Liver (tissue), 9 donors: ENCODE results near the gene GRPEL2. TPM values are rescaled to one million over a fixed set of nuclear protein-coding genes. Genes with fewer than 3 reads are reported as not detected.

Source experiments
- DNase-seq: peaks from one replicate; pipeline ENCODE4 v3.0.0-alpha.2; 2017; ENCODE audit warnings: low spot score
- H3K27ac ChIP-seq, 2 donors: one replicate each; pipeline ENCODE4 v1.7.0; 2013; ENCODE audit warnings: inconsistent platforms in 2 of 2, low read length in 2 of 2, control low read depth in 1 of 2, low read depth in 1 of 2, mild to moderate bottlenecking in 1 of 2
- H3K27me3 ChIP-seq, 4 donors: one replicate each; pipeline versions ENCODE4 v1.6.1 to v1.7.0; 2013; ENCODE audit warnings: low read length in 3 of 4, inconsistent platforms in 1 of 4, mild to moderate bottlenecking in 1 of 4, moderate library complexity in 1 of 4; ENCODE audit not compliant: control insufficient read depth in 4 of 4, insufficient read depth in 4 of 4
- H3K36me3 ChIP-seq, 4 donors: one replicate each; pipeline versions ENCODE4 v1.6.1 to v1.7.0; 2013; ENCODE audit warnings: low read length in 3 of 4, mild to moderate bottlenecking in 3 of 4, low read depth in 1 of 4, moderate library complexity in 1 of 4; ENCODE audit not compliant: control insufficient read depth in 4 of 4, insufficient read depth in 3 of 4
- H3K4me1 ChIP-seq, 4 donors: one replicate each; pipeline versions ENCODE4 v1.6.1 to v1.7.0; 2013; ENCODE audit warnings: low read length in 3 of 4, mild to moderate bottlenecking in 3 of 4, moderate library complexity in 1 of 4; ENCODE audit not compliant: control insufficient read depth in 4 of 4, insufficient read depth in 4 of 4
- H3K4me3 ChIP-seq, 3 donors: one replicate each; pipeline versions ENCODE4 v1.6.1 to v1.7.0; 2013; ENCODE audit warnings: low read length in 3 of 3, control low read depth in 1 of 3, low read depth in 1 of 3, mild to moderate bottlenecking in 1 of 3
- H3K9ac ChIP-seq, 2 donors: one replicate each; pipeline ENCODE4 v1.7.0; 2013; ENCODE audit warnings: low read length in 2 of 2, mild to moderate bottlenecking in 2 of 2, moderate library complexity in 2 of 2, control low read depth in 1 of 2, low read depth in 1 of 2
- H3K9me3 ChIP-seq, 4 donors: one replicate each; pipeline versions ENCODE4 v1.6.1 to v1.7.0; 2013; ENCODE audit warnings: low read length in 3 of 4; ENCODE audit not compliant: control insufficient read depth in 4 of 4
- EGR1 ChIP-seq, 2 donors: IDR thresholded peaks; 2 replicates each; pipeline ENCODE4 v1.6.1; 2016 to 2018; ENCODE audit warnings: antibody characterized with exemption in 2 of 2, low read depth in 2 of 2
- FOXA1 ChIP-seq: IDR thresholded peaks from 2 replicates; pipeline ENCODE4 v1.6.1; 2016; ENCODE audit warnings: antibody characterized with exemption
- FOXA2 ChIP-seq: IDR thresholded peaks from 2 replicates; pipeline ENCODE4 v1.6.1; 2016; ENCODE audit warnings: antibody characterized with exemption
- GABPA ChIP-seq, 2 donors: IDR thresholded peaks in 1 of 2; conservative IDR thresholded peaks in 1 of 2; 2 replicates each; pipeline ENCODE4 v1.6.1; 2016; ENCODE audit warnings: antibody characterized with exemption in 2 of 2, mild to moderate bottlenecking in 1 of 2, moderate library complexity in 1 of 2
- HNF4A ChIP-seq, 2 donors: conservative IDR thresholded peaks; 2 replicates each; pipeline ENCODE4 v1.6.1; 2016; ENCODE audit warnings: antibody characterized with exemption in 2 of 2, mild to moderate bottlenecking in 2 of 2
- HNF4G ChIP-seq: IDR thresholded peaks from 2 replicates; pipeline ENCODE4 v1.6.1; 2016; ENCODE audit warnings: antibody characterized with exemption
- JUND ChIP-seq, 2 donors: IDR thresholded peaks; 2 replicates each; pipeline ENCODE4 v1.6.1; 2016; ENCODE audit warnings: antibody characterized with exemption in 2 of 2
- NR2F2 ChIP-seq: IDR thresholded peaks from 2 replicates; pipeline ENCODE4 v1.6.1; 2016; ENCODE audit warnings: antibody characterized with exemption
- RAD21 ChIP-seq, 2 donors: IDR thresholded peaks; 2 replicates each; pipeline ENCODE4 v1.6.1; 2016; ENCODE audit warnings: antibody characterized with exemption in 2 of 2, mild to moderate bottlenecking in 2 of 2
- RXRA ChIP-seq, 2 donors: IDR thresholded peaks; 2 replicates each; pipeline ENCODE4 v1.6.1; 2017 to 2018; ENCODE audit warnings: antibody characterized with exemption in 2 of 2, mild to moderate bottlenecking in 1 of 2
- SP1 ChIP-seq: IDR thresholded peaks from 2 replicates; pipeline ENCODE4 v1.6.1; 2018; ENCODE audit warnings: antibody characterized with exemption, mild to moderate bottlenecking
- TAF1 ChIP-seq: conservative IDR thresholded peaks from 2 replicates; pipeline ENCODE4 v1.6.1; 2016; ENCODE audit warnings: antibody characterized with exemption, mild to moderate bottlenecking
- YY1 ChIP-seq: IDR thresholded peaks from 2 replicates; pipeline ENCODE4 v1.6.1; 2016; ENCODE audit warnings: antibody characterized with exemption, mild to moderate bottlenecking
- WGBS: extraction: QIAGEN DNeasy Blood & Tissue Kit; methylation state at CpG from one replicate; pipeline ENCODE4 v1.1.7; 2013; 5-methylcytosine and 5-hydroxymethylcytosine counted together
- polyA plus RNA-seq, 2 donors: library from polyadenylated mRNA; stranded (reverse) in 1 of 2; unstranded in 1 of 2; fragments of 200-250 nt in 1 of 2; fragments of >200 nt in 1 of 2; fragmentation: Nextera tagmentation in 1 of 2; extraction: Ambion mirVana in 1 of 2; gene quantifications; one replicate each; pipeline versions ENCODE4 v1.2.1 to v1.2.3, GENCODE V29; 2013 to 2015
- total RNA-seq, 2 donors: library from RNA; depleted of rRNA; stranded (reverse); fragments of >200 nt; gene quantifications; one replicate each; pipeline ENCODE4 v1.2.3, GENCODE V29; 2014
- TF ChIP-seq, protein P1 (sequence below): IDR thresholded peaks from 2 replicates; pipeline ENCODE4 v1.6.1; 2016; ENCODE audit warnings: antibody characterized with exemption, mild to moderate bottlenecking
- TF ChIP-seq, protein P2 (sequence below): IDR thresholded peaks from 2 replicates; pipeline ENCODE4 v1.6.1; 2016; ENCODE audit warnings: antibody characterized with exemption
- TF ChIP-seq, protein P3 (sequence below): IDR thresholded peaks from 2 replicates; pipeline ENCODE4 v1.6.1; 2016; ENCODE audit warnings: antibody characterized with exemption
- TF ChIP-seq, protein P4 (sequence below): fragments of 150-350 bp; IDR thresholded peaks from 2 replicates; pipeline ENCODE4 v1.5.1; 2017; ENCODE audit warnings: improper control_type of control experiment, low read depth, low read length; ENCODE audit not compliant: missing input control
- donor health status: healthy.
- donor health status: healthy.
- donor health status: healthy.
- donor health status: healthy.
- donor health status: healthy.

GRPEL2 gene
- total and polyA plus RNA-seq, 4 donors = 2.5 to 9.5 (median 4.8) TPM

DNA sequence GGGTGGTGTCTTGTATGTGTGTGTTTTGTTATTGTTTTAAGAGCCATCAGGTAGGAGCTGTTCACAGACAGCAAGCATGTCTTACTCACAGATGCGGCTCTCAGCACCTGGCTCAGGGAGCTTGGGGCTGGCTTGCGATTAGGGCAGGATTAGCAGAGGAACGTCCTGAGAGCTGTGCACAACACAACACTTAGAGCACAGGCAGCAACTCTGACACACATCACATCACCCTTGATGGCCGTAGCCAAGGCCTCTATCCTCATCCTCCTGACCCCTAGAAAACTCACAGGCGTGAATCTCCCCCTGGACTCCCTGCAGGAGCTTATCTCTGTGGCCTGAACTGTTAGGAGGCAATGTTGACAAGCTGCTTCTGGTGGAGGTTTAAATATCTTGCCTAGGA lies 40.9 kb downstream of the GRPEL2 start (continued):
- TF ChIP-seq, protein P1, sequence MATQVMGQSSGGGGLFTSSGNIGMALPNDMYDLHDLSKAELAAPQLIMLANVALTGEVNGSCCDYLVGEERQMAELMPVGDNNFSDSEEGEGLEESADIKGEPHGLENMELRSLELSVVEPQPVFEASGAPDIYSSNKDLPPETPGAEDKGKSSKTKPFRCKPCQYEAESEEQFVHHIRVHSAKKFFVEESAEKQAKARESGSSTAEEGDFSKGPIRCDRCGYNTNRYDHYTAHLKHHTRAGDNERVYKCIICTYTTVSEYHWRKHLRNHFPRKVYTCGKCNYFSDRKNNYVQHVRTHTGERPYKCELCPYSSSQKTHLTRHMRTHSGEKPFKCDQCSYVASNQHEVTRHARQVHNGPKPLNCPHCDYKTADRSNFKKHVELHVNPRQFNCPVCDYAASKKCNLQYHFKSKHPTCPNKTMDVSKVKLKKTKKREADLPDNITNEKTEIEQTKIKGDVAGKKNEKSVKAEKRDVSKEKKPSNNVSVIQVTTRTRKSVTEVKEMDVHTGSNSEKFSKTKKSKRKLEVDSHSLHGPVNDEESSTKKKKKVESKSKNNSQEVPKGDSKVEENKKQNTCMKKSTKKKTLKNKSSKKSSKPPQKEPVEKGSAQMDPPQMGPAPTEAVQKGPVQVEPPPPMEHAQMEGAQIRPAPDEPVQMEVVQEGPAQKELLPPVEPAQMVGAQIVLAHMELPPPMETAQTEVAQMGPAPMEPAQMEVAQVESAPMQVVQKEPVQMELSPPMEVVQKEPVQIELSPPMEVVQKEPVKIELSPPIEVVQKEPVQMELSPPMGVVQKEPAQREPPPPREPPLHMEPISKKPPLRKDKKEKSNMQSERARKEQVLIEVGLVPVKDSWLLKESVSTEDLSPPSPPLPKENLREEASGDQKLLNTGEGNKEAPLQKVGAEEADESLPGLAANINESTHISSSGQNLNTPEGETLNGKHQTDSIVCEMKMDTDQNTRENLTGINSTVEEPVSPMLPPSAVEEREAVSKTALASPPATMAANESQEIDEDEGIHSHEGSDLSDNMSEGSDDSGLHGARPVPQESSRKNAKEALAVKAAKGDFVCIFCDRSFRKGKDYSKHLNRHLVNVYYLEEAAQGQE = no peak
- TF ChIP-seq SP1 (no peak), TAF1 (no peak), EGR1 (IDR thresholded peaks at IDR 0.05; ENCODE audit: low read depth in 2 of 2) (no peak), RAD21 (IDR thresholded peaks at IDR 0.05) (no peak)
- TF ChIP-seq, protein P2, sequence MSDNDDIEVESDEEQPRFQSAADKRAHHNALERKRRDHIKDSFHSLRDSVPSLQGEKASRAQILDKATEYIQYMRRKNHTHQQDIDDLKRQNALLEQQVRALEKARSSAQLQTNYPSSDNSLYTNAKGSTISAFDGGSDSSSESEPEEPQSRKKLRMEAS = no peak
- TF ChIP-seq, protein P3, sequence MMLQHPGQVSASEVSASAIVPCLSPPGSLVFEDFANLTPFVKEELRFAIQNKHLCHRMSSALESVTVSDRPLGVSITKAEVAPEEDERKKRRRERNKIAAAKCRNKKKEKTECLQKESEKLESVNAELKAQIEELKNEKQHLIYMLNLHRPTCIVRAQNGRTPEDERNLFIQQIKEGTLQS = no peak

DNA sequence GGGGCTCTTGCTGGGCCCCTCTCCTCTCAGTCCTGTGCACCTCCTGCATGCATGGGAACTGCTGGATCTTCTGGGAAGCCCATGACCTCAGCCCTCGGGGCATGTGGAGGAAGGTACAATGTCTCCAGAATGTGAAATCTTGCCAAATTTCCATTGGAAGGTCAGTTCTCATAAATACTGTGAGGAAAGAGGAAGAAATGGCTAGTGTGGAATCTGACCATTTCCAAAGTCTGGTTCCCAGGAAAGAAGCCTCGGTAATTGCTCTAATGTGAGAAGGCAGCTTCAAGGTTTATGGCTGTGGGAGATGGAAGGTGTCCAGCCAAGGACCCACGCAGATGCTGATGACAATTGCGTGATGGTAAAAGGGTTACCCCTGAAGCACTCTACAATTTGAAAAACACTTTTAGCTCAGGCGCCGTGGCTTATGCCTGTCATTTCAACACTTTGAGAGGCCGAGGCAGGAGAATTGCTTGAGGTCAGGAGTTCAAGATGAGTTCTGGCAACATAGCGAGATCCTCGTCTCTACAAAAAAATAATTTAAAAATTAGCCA lies 41.9 kb downstream of the GRPEL2 start:
- Histone ChIP-seq H3K4me3 (no peak overlapping the region), H3K36me3 (no peaks in the 10 kb centered on the region), H3K27ac (peak overlapping the region in 1 of 2 donors; percentile 26), H3K27me3 (no peaks in the 10 kb centered on the region), H3K9ac (no peak overlapping the region), H3K4me1 (peaks cover 0 to under 1% (median 0%) of the 10 kb centered on the region in 4 donors), H3K9me3 (no peaks in the 10 kb centered on the region)
- WGBS = 80% methylated on average over 9 of the region's 9 CpGs
- TF ChIP-seq HNF4A (conservative IDR thresholded peaks at IDR 0.05) (no peak), HNF4G (no peak), NR2F2 (peak; percentile 78), FOXA2 (no peak), EGR1 (IDR thresholded peaks at IDR 0.05; ENCODE audit: low read depth in 2 of 2) (no peak), SP1 (no peak), RXRA (IDR thresholded peaks at IDR 0.05) (peak in 1 of 2 donors; percentile 43), GABPA (IDR thresholded peaks at IDR 0.05 in 1 of 2, conservative IDR thresholded peaks at IDR 0.05 in 1 of 2) (no peak)
- TF ChIP-seq, protein P4, sequence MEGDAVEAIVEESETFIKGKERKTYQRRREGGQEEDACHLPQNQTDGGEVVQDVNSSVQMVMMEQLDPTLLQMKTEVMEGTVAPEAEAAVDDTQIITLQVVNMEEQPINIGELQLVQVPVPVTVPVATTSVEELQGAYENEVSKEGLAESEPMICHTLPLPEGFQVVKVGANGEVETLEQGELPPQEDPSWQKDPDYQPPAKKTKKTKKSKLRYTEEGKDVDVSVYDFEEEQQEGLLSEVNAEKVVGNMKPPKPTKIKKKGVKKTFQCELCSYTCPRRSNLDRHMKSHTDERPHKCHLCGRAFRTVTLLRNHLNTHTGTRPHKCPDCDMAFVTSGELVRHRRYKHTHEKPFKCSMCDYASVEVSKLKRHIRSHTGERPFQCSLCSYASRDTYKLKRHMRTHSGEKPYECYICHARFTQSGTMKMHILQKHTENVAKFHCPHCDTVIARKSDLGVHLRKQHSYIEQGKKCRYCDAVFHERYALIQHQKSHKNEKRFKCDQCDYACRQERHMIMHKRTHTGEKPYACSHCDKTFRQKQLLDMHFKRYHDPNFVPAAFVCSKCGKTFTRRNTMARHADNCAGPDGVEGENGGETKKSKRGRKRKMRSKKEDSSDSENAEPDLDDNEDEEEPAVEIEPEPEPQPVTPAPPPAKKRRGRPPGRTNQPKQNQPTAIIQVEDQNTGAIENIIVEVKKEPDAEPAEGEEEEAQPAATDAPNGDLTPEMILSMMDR = no peak
- TF ChIP-seq, protein P3 = no peak
- no peak for DNase-seq

DNA sequence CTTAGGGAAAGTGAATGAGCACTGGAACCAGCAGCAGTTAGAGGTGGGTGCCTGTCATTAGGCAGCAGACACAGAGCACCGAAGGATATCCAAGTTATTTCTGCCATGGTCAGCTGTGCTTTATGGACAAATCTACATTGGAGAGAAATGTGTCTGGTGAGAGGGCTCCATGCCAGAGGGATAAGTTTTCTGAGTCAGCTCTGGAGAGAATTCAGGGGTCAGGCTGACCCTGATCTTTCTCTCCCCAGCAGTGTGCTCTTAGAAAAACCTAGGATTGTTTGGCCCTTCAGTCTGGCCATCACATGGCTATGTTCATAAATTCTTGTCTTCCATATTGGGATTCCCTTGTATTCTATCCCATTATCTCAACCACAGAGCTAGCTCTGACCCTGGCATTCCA lies 42.7 kb downstream of the GRPEL2 start:
- no peak overlapping the region for H3K9ac ChIP-seq
- no peaks in the 10 kb centered on the region for H3K4me1 ChIP-seq
- WGBS = 78% methylated on average over 1 of the region's 1 CpG

More for the DNA sequence above, 42.7 kb downstream of the GRPEL2 start:
- Histone ChIP-seq H3K27ac (peak overlapping the region in 1 of 2 donors; percentile 26), H3K4me3 (no peak overlapping the region), H3K36me3 (no peaks in the 10 kb centered on the region), H3K9me3 (no peaks in the 10 kb centered on the region), H3K27me3 (no peaks in the 10 kb centered on the region)
- TF ChIP-seq JUND (IDR thresholded peaks at IDR 0.05) (peak in 1 of 2 donors; percentile 15), SP1 (no peak), RXRA (IDR thresholded peaks at IDR 0.05) (peak in 1 of 2 donors; percentile 22), FOXA1 (no peak), EGR1 (IDR thresholded peaks at IDR 0.05; ENCODE audit: low read depth in 2 of 2) (no peak), NR2F2 (peak; percentile 80), RAD21 (IDR thresholded peaks at IDR 0.05) (peak in 1 of 2 donors; percentile 1), FOXA2 (no peak), YY1 (peak; percentile 21), GABPA (IDR thresholded peaks at IDR 0.05 in 1 of 2, conservative IDR thresholded peaks at IDR 0.05 in 1 of 2) (no peak)
- DNase-seq = no peak
